ENCODE measurements around the gene STPG3.

The STPG3 gene

GRCh38 chr9:137212520-137212919, 38.6 kb upstream of the STPG3 start:
- CTCF ChIA-PET = interaction anchor here (1.4 to 2.1 kb wide), 2 partner anchors 22 to 24 kb away, joined by 4 to 8 read pairs; no protein-coding TSS in a partner anchor
- H3K27ac ChIP-seq = peak overlapping the region; percentile 82
- TF ChIP-seq CTCF (conservative IDR thresholded peaks at IDR 0.05; ENCODE audit: low read depth) = no peak
- DNase-seq (ENCODE audit: low spot score) = no peak
- POLR2A ChIA-PET (ENCODE audit: low non-redundant PET) = no interaction called here

- H3K27ac ChIP-seq = peak overlapping the region; percentile 82
- TF ChIP-seq CTCF (conservative IDR thresholded peaks at IDR 0.05; ENCODE audit: low read depth) = no peak; the same call in 1 of the 2 replicates
- POLR2A ChIA-PET (ENCODE audit: low non-redundant PET) = interaction anchor here (0.6 kb wide), 1 partner anchor 8 kb away, joined by 3 read pairs; the partner anchor contains the start of genes NDOR1 and TMEM203
- DNase-seq (ENCODE audit: low spot score) = no peak
- CTCF ChIA-PET = interaction anchor here (0.7 to 2.1 kb wide), 7 partner anchors 11 to 36 kb away, joined by 3 to 8 read pairs (median 4); no protein-coding TSS in a partner anchor
Observed at GRCh38 chr9:137213160-137214060, 37.7 kb upstream of the STPG3 start.

GRCh38 chr9:137214620-137215019, 36.5 kb upstream of the STPG3 start:
- no peak for TF ChIP-seq CTCF (conservative IDR thresholded peaks at IDR 0.05; ENCODE audit: low read depth)
- DNase-seq (ENCODE audit: low spot score) = no peak
- H3K27ac ChIP-seq = peak overlapping the region; percentile 82
- POLR2A ChIA-PET (ENCODE audit: low non-redundant PET) = no interaction called here
- CTCF ChIA-PET = interaction anchor here (0.6 to 1.9 kb wide), 6 partner anchors 9 to 95 kb away, joined by 3 to 4 read pairs (median 4); no protein-coding TSS in a partner anchor

GRCh38 chr9:137215196-137215986, 35.7 kb upstream of the STPG3 start:
- no peak for TF ChIP-seq CTCF (conservative IDR thresholded peaks at IDR 0.05; ENCODE audit: low read depth)
- ChIA-PET CTCF (interaction anchor here (0.6 to 3.0 kb wide), 8 partner anchors 12 to 219 kb away, joined by 3 to 13 read pairs (median 3); partner anchors contain the start of gene RNF224), POLR2A (ENCODE audit: low non-redundant PET) (interaction anchor here (0.6 to 1.3 kb wide), 2 partner anchors 21 to 27 kb away, joined by 3 to 4 read pairs; partner anchors contain the start of genes ANAPC2 and SSNA1)
- DNase-seq (ENCODE audit: low spot score) = no peak
- H3K27ac ChIP-seq = peak overlapping the region; percentile 82

GRCh38 chr9:137216188-137216965, 34.7 kb upstream of the STPG3 start:
- TF ChIP-seq CTCF (conservative IDR thresholded peaks at IDR 0.05; ENCODE audit: low read depth) = no peak

More at GRCh38 chr9:137216188-137216965, 34.7 kb upstream of the STPG3 start:
- ChIA-PET POLR2A (ENCODE audit: low non-redundant PET) (interaction anchor here (0.6 to 1.3 kb wide), 3 partner anchors 10 to 40 kb away, joined by 3 to 4 read pairs (median 3); partner anchors contain the start of genes ANAPC2 and SSNA1), CTCF (interaction anchor here (0.6 to 3.0 kb wide), 5 partner anchors 11 to 101 kb away, joined by 3 to 13 read pairs (median 4); partner anchors contain the start of gene RNF224)
- H3K27ac ChIP-seq = peak overlapping the region; percentile 82
- no peak for DNase-seq (ENCODE audit: low spot score)
